ENCODE data around the gene RBM10.
"Not testable (repeated sequence)": the region's sequence is repeated elsewhere in the genome, so short reads cannot be mapped to it uniquely, and the experiment has no call there.

The RBM10 gene, protein sequence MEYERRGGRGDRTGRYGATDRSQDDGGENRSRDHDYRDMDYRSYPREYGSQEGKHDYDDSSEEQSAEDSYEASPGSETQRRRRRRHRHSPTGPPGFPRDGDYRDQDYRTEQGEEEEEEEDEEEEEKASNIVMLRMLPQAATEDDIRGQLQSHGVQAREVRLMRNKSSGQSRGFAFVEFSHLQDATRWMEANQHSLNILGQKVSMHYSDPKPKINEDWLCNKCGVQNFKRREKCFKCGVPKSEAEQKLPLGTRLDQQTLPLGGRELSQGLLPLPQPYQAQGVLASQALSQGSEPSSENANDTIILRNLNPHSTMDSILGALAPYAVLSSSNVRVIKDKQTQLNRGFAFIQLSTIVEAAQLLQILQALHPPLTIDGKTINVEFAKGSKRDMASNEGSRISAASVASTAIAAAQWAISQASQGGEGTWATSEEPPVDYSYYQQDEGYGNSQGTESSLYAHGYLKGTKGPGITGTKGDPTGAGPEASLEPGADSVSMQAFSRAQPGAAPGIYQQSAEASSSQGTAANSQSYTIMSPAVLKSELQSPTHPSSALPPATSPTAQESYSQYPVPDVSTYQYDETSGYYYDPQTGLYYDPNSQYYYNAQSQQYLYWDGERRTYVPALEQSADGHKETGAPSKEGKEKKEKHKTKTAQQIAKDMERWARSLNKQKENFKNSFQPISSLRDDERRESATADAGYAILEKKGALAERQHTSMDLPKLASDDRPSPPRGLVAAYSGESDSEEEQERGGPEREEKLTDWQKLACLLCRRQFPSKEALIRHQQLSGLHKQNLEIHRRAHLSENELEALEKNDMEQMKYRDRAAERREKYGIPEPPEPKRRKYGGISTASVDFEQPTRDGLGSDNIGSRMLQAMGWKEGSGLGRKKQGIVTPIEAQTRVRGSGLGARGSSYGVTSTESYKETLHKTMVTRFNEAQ

DNA sequence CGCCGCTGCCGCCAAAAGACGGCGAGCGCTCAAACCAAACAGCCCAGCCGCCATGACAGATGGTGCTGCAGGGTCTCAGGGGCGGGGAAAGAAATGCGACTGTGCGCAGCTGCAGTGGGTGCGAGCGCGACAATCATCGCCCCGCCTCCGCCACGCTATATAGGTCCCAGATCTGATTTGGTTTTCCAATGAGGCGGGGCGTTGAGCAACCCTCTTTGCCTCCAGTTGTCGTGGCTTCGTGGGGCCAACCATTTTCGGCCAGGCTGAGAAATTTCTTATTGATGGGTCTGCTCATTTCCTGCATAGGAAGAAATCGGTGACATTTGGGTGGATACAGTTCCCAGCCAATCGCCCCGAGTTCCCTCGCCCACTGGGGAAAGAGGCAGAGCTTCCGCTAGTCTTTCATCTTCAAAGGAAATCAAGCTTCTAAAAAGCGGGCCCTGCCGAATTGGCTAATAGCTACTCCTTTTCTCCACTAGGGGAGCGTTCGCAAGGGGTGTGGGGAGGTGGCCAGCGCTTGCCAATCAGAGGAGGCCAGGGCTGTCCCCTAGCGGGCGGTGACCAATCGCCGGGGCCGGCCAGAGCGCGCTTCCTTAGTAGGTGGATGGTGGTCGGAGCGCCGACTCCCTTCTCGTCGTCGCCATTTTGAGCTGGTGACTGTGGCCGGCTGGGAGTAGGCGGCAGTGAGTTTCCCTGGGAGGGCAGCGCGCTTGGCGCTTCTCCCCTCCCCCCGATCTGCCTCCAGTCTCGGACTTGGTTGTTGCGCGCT lies at the start of gene RBM10, which contains the start of gene NDUFB11:
RBM10 (plus strand) TSS at position 596 of the 769 bp plus-strand sequence. CDS start 2,261 bp downstream, outside the sequence.
NDUFB11 (minus strand) TSS at position 77 of the 769 bp plus-strand sequence; CDS start at position 54, 23 bp downstream.
- peak; percentile 76 to 89 for DNase-seq (ENCODE audit: extremely low read depth in 1 of 2, low read depth in 1 of 2)

DNA sequence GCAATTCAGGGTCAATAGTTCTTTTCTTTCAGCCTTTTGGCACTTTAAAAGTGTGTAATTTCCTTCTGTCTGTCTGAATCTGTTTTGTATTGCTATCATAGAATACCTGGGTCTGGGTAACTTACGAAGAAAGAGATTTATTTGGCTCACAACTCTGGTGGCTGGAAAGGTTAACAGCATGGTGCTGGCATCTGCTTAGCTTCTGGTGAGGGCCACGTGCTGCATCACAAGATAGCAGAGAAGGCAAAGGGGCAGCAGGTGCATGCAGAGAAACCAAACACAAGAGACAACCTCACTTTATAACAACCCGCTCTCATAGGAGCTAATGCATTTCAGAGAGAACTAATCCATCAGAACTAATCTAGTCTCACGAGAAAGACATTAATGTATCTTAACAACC lies 48.0 kb upstream of the RBM10 start:
- no peak for DNase-seq (ENCODE audit: extremely low read depth in 1 of 2, low read depth in 1 of 2)

- no peak for DNase-seq (ENCODE audit: extremely low read depth in 1 of 2, low read depth in 1 of 2)
Observed at GRCh38 chrX:47098338-47099094, 46.5 kb upstream of the RBM10 start.

GRCh38 chrX:47101206-47101605 lies 43.8 kb upstream of the RBM10 start:
- DNase-seq (ENCODE audit: extremely low read depth in 1 of 2, low read depth in 1 of 2), result no peak

DNA sequence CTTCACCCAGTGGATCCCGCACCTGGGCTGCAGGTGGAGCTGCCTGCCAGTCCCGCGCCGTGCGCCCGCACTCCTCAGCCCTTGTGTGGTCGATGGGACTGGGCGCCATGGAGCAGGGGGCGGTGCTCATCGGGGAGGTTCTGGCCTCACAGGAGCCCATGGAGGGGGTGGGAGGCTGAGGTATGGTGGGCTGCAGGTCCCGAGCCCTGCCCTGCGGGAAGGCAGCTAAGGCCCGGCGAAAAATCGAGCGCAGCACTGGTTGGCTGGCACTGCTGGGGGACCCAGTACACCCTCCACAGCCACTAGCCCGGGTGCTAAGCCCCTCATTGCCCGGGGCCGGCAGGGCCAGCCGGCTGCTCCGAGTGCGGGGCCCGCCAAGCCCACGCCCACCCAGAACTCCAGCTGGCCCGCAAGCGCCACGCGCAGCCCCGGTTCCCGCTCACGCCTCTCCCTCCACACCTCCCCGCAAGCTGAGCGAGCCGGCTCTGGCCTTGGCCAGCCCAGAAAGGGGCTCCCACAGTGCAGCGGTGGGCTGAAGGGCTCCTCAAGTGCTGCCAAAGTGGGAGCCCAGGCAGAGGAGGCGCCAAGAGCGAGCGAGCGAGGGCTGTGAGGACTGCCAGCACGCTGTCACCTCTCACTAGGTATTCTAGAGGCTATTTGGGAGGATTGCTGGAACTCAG lies 33.9 kb upstream of the RBM10 start:
- not testable (repeated sequence) for DNase-seq (ENCODE audit: extremely low read depth in 1 of 2, low read depth in 1 of 2)

GRCh38 chrX:47112316-47112954 lies 32.6 kb upstream of the RBM10 start:
- DNase-seq (ENCODE audit: extremely low read depth in 1 of 2, low read depth in 1 of 2), result no peak

- not testable (repeated sequence) for DNase-seq (ENCODE audit: extremely low read depth in 1 of 2, low read depth in 1 of 2)
Observed at GRCh38 chrX:47116551-47117110, 28.4 kb upstream of the RBM10 start.

DNA sequence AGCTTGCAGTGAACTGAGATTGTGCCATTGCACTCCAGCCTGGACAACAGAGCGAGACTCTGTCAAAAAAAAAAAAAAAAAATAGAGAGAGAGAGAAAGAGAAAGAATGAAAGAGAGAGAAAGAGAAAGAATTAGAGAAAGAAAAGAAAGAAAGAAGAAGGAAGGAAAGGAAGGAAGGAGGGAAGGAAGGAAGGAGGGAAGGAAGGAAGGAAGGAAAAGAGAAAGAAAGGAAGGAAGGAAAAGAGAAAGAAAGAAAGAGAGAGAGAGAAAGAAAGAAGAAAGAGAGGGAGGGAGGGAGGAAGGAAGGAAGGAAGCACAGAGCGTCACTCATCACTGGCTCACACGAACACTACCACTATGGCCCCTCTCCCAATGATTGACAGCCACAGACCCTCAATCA lies 20.6 kb upstream of the RBM10 start:
- DNase-seq (ENCODE audit: extremely low read depth in 1 of 2, low read depth in 1 of 2), result not testable (repeated sequence)

DNA sequence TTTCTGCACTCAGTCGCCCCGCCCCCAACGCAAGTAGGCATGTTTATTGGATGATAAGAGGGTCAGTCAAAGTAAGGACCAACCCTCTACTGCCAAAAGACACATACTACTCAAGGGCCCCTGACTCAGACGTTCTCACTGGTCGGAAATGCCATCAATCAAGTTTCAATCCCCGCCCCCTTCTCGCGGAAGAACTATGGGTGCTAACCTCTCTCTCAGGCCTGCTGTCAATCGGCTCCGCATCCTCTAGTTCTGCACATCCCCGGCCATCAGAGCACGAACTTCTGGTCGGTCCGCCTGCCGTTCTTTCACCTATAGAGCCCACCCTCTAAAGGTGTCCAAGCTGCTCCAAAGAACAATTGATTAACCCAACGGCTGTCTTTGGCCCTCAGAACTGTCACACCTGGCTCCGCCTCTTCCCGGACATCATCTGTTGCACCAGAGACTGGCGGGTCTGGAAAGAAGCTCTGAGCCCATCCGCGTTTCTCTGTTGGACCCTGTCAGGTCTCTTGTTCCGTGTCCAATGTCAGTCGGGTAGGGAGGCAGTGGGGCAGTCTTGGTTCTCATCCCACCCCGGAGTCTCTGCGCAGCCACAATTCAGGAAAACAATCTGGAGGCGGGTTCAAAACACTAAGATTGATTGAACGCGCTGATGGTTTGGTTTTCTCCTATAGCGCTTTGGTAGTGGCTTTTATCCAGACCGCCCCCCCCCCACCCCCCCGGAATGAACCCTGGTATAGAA lies 15.7 kb upstream of the RBM10 start:
- peak; percentile 63 to 76 for DNase-seq (ENCODE audit: extremely low read depth in 1 of 2, low read depth in 1 of 2)

DNA sequence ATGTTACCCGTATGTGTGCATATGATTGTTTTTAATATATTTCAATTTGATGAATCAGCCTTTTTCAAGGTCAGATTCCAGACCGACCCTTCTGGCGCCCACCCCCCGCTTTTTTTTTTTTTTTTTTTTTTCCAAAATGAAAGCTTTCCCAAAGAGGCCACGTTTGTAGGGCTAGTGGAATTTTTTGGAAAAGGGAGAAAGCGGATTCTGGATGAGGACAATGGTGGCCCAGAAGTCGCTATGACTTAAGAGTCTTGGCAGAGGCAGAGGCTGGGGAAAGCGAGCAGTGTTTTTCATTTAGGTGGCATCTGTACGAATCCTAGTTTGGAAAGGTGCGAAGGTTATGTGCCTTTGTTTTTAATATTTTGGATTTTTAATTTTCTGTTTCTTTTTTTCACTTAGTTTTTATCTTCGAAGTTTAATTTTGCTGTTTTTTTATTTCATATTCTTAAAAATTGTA lies 15.1 kb upstream of the RBM10 start:
- no peak for DNase-seq (ENCODE audit: extremely low read depth in 1 of 2, low read depth in 1 of 2)

GRCh38 chrX:47133493-47133892 lies 11.5 kb upstream of the RBM10 start:
- DNase-seq (ENCODE audit: extremely low read depth in 1 of 2, low read depth in 1 of 2), result no peak

DNA sequence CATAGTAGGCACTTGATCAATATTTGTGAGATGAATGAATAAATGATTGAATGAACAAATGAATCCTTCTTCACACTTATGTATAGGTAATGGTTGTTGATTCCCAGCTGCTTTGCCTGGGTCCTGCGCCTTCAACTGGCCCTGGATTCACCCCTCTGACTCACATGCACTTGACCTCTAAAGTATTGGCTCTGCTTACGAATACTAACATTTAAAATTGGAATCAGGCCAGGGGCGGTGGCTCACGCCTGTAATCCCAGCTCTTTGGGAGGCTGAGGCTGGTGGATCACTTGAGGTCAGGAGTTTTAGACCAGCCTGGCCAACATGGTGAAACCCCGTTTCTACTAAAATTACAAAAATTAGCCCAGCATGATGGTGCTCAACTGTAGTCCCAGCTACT lies 9.4 kb upstream of the RBM10 start:
- not testable (repeated sequence) for DNase-seq (ENCODE audit: extremely low read depth in 1 of 2, low read depth in 1 of 2)

DNA sequence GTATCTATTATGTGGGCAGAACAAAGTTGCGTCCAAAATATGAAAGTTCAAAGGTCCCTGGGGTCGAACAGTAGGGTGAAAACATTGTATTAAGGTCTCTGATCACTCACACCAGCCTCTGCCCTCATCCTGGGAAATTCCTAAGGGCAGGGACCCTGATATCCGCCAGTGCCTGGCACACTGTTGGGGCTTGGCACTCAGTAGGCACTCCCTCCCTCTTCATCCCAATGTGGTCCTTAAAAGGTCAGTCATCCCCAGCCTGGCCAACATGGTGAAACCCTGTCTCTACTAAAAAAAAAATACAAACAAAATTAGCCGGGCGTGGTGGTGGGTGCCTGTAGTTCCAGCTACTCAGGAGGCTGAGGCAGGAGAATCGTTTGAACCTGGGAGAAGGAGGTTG lies 6.8 kb upstream of the RBM10 start:
- no peak for DNase-seq (ENCODE audit: extremely low read depth in 1 of 2, low read depth in 1 of 2)

- DNase-seq (ENCODE audit: extremely low read depth in 1 of 2, low read depth in 1 of 2), result no peak
Observed at GRCh38 chrX:47143894-47144625, 961 bp upstream of the RBM10 start.

GRCh38 chrX:47145395-47146120 lies 537 bp downstream of the RBM10 start:
- no peak for DNase-seq (ENCODE audit: extremely low read depth in 1 of 2, low read depth in 1 of 2)

DNA sequence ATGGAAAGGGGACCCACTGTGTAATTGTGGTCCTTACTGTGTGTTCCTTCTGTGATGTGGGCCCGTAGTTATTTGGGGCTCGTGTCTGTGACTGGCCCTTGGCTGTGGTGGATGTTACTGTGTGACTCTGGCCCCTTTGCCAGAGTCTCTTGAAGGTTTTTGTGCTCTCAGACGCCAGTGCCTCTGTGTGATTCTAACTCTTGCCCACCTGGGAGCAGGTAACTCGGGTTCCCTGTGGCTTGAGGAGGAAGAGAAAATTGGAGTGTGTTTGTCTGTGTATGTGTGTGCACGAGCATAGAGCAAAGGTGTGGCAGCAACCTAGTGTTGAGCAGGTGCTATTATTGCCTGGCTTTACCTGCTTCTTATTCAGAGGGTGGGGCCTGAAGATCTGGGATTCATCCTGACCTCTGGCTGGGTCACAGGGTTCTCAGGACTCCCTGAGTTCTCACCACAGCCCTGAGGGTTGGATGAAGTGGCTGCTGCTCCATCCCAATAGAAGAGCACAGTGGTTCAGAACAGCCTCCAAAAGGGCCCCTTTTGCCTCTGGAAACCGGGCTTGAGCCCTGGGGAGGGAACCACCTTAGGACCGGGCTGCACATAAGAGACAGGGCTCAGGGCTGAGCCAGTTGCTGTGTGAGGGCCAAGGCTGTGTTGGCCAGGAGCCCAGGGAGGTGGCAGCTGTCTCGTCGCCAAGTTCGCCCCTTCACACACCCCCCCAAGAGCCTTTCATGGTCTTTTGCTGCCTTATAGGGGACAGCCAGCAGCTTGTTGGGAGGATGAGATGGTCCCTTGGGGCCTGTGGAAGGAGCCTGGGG lies 1.3 kb downstream of the RBM10 start:
- no peak for DNase-seq (ENCODE audit: extremely low read depth in 1 of 2, low read depth in 1 of 2)

All from stimulated activated CD8-positive, alpha-beta memory T cell treated with anti-CD3 and anti-CD28 coated beads, Interleukin-7, amount 100 ng/mL, for 48 hours (primary cell).